ENCODE measurements around the gene HMGCLL1. TPM values are rescaled to one million over a fixed set of nuclear protein-coding genes. Genes with fewer than 3 reads are reported as not detected.
A peak's percentile ranks its signal among the peaks of the same experiment; 100 is the strongest.

HMGCLL1 gene
- total RNA-seq, 1 donor from 2014 or later: 1.2 TPM

DNA sequence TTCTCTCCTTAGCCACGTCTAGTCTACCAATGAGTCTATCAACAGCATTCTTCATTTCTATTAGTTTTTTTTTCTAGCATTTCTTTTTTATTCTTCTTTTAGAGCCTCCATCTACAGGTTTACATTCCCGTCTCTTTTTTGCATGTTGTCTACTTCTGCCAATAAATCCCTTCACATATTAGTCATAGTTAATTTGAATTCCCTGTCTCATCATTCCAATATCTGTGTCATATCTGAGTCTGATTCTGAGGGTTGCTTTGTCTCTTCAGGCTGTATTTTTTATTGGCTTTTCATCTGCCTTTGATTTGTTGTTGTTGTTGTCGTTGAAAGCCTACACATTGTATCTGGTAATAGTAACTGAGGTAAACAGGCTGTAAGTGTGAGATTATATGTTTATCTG, 104.6 kb downstream of the HMGCLL1 start:
- no peaks in the 10 kb centered on the region for H3K4me1 ChIP-seq
- intact Hi-C loops (cut with micrococcal nuclease): no loop called here
- no peaks in the 10 kb centered on the region for H3K36me3 ChIP-seq
- H3K4me3 ChIP-seq: no peak overlapping the region
- TF ChIP-seq, protein P1, sequence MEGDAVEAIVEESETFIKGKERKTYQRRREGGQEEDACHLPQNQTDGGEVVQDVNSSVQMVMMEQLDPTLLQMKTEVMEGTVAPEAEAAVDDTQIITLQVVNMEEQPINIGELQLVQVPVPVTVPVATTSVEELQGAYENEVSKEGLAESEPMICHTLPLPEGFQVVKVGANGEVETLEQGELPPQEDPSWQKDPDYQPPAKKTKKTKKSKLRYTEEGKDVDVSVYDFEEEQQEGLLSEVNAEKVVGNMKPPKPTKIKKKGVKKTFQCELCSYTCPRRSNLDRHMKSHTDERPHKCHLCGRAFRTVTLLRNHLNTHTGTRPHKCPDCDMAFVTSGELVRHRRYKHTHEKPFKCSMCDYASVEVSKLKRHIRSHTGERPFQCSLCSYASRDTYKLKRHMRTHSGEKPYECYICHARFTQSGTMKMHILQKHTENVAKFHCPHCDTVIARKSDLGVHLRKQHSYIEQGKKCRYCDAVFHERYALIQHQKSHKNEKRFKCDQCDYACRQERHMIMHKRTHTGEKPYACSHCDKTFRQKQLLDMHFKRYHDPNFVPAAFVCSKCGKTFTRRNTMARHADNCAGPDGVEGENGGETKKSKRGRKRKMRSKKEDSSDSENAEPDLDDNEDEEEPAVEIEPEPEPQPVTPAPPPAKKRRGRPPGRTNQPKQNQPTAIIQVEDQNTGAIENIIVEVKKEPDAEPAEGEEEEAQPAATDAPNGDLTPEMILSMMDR (IDR thresholded peaks at IDR 0.05; ENCODE audit: borderline replicate concordance): no peak
- DNase-seq: no peak
- no peaks in the 10 kb centered on the region for H3K27me3 ChIP-seq (ENCODE audit: low read depth)
- H3K27ac ChIP-seq (replicated peaks): no peak overlapping the region
- peaks cover 7% of the 10 kb centered on the region for H3K9me3 ChIP-seq (replicated peaks)

DNA sequence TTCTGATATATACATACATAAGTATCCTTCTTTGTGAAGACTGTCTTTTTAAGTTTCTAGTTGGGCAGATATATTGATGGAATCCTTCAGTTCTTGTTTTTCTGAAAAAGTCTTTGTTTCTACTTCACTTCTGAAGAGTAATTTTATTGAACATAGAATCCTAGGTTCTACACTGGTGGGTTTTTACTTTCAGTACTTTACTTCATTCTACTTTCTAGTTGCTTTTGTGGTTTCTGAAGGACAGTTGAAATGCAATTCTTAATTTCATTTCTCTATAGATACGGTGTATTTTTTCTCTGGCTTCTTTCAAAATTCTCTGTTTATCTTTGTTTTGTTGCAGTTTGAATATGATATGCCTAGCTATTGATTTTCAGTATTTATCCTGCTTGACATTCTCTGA, 105.3 kb downstream of the HMGCLL1 start:
- no peak overlapping the region for H3K4me3 ChIP-seq
- TF ChIP-seq, protein P1 (IDR thresholded peaks at IDR 0.05; ENCODE audit: borderline replicate concordance): no peak
- no peaks in the 10 kb centered on the region for H3K4me1 ChIP-seq
- H3K36me3 ChIP-seq: no peaks in the 10 kb centered on the region
- H3K9me3 ChIP-seq (replicated peaks): peaks cover 7% of the 10 kb centered on the region
- DNase-seq: no peak
- no peak overlapping the region for H3K27ac ChIP-seq (replicated peaks)
- H3K27me3 ChIP-seq (ENCODE audit: low read depth): no peaks in the 10 kb centered on the region
- intact Hi-C loops (cut with micrococcal nuclease): no loop called here

DNA sequence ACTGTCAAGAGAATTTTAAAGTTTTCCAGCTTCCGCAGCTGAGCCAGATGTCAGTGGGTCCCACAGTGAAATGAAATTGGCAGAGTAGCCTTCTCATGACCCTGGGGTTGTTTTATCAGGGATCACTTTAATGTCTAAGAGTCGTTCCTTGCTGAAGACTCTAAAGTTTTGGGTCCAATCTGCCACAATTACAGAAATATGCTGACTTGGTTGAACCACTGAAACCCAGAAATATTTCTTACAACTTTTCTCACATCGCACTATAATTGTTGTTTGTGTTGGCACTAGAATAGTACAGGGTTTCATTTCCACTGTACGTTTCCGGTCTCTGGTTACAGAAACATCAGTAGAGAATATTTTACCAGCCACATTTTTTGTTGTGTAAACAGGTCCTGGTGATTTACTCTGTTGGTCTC, 109.0 kb downstream of the HMGCLL1 start:
- Histone ChIP-seq H3K9me3 (replicated peaks) (peaks cover 7% of the 10 kb centered on the region), H3K27me3 (ENCODE audit: low read depth) (no peaks in the 10 kb centered on the region), H3K27ac (replicated peaks) (peak overlapping the region; percentile 56), H3K4me1 (no peaks in the 10 kb centered on the region), H3K36me3 (no peaks in the 10 kb centered on the region), H3K4me3 (no peak overlapping the region)
- no peak for DNase-seq
- TF ChIP-seq, protein P1 (IDR thresholded peaks at IDR 0.05; ENCODE audit: borderline replicate concordance): no peak
- intact Hi-C loops (cut with micrococcal nuclease): no loop called here

DNA sequence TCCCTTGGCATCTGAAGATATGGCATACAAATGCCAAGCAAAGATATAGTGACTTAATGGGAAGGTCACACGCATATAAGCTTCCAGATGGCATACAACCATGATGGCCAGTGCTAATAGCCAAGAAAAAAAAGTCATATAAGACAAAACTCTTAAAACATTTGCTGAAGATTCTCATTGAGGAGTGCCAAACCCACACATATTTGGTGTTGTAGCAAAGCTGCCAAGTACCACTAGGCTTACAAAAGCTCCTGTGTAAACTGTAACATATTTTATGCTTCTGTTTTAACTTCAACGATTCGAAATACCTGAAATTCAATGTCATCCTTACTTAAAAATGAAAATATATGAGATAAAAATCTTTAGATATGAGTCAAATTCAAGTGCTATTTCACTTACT, 123.0 kb downstream of the HMGCLL1 start:
- Histone ChIP-seq H3K9me3 (replicated peaks) (no peaks in the 10 kb centered on the region), H3K27ac (replicated peaks) (no peak overlapping the region), H3K27me3 (ENCODE audit: low read depth) (no peaks in the 10 kb centered on the region), H3K4me1 (no peaks in the 10 kb centered on the region), H3K36me3 (no peaks in the 10 kb centered on the region), H3K4me3 (no peak overlapping the region)
- intact Hi-C loops (cut with micrococcal nuclease): no loop called here
- no peak for DNase-seq
- TF ChIP-seq, protein P1 (IDR thresholded peaks at IDR 0.05; ENCODE audit: borderline replicate concordance): no peak

DNA sequence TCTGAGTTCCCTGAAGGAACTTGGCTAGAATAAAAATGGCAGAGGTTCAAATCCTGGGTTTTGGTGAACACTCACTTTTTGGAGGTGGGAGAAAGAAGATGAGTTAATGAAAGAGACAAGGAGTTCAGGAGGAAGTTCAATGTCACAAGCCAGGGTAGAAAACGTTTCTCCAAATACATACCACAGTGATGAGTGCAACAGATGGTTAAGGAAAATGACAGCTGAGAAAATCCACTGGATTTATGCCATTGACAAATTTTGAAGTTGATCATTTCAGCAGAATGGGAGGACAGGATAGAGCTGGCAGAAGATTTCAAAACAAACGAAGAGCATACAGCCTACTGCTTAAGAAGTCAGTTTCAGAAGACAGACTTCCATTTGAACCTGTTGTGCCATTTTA, 129.0 kb downstream of the HMGCLL1 start:
- TF ChIP-seq, protein P1 (IDR thresholded peaks at IDR 0.05; ENCODE audit: borderline replicate concordance): no peak

More for the DNA sequence above, 129.0 kb downstream of the HMGCLL1 start:
- DNase-seq: no peak
- H3K4me1 ChIP-seq: no peaks in the 10 kb centered on the region
- H3K9me3 ChIP-seq (replicated peaks): no peaks in the 10 kb centered on the region
- H3K27ac ChIP-seq (replicated peaks): peak overlapping the region; percentile 37
- no peaks in the 10 kb centered on the region for H3K36me3 ChIP-seq
- intact Hi-C loops (cut with micrococcal nuclease): no loop called here
- no peak overlapping the region for H3K4me3 ChIP-seq
- H3K27me3 ChIP-seq (ENCODE audit: low read depth): no peaks in the 10 kb centered on the region
